ENCODE measurements around the gene PTTG2.

GRCh38 chr4:37938208-37938607 lies 22.0 kb upstream of the PTTG2 start:
- TF ChIP-seq POLR2AphosphoS5 (IDR thresholded peaks at IDR 0.05) (no peak), CTCF (IDR thresholded peaks at IDR 0.05) (no peak), POLR2A (IDR thresholded peaks at IDR 0.05; ENCODE audit: low read depth) (no peak)
